Measurements from ENCODE around the gene BLVRA. TPM values are rescaled to one million over a fixed set of nuclear protein-coding genes. Genes with fewer than 3 reads are reported as not detected.
A peak's percentile ranks its signal among the peaks of the same experiment; 100 is the strongest.

The BLVRA gene
- polyA plus RNA-seq, 1 experiment, result 33.9 TPM

DNA sequence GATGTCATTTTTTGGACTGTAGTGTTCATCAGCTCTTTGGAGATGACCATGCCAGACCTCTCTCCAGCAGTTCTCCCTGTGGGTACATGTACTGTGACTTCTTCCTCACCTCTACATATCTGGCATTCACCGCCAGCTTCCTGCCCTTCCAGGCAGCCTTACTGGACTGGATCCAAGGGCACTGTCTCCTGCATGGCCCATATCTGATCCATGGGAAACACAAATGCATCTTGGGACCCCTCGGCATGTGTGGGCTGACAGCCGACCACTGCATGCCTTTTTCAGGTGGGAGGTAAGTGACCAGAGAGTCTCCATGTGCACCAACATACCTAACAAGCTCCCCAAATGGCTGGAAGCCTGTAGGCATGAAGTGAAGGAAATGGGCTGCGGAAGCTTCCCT lies 3.9 kb upstream of the BLVRA start:
- TF ChIP-seq CTCF (IDR thresholded peaks at IDR 0.05; ENCODE audit: insufficient read depth, low read depth, low read length), result no peak
- H3K4me3 ChIP-seq (ENCODE audit: low read depth, low read length), result no peak overlapping the region
- no peaks in the 10 kb centered on the region for H3K36me3 ChIP-seq (ENCODE audit: control insufficient read depth, insufficient read depth, low read length)
- ChIA-PET POLR2A (no interaction called here), CTCF (no interaction called here)
- H3K27me3 ChIP-seq (ENCODE audit: control insufficient read depth, insufficient read depth, low read length), result no peaks in the 10 kb centered on the region; the same call in 1 of the 2 replicates
- no peak for DNase-seq (ENCODE audit: low read depth)

- ChIA-PET POLR2A (no interaction called here), CTCF (interaction anchor here (0.6 to 1.4 kb wide), 3 partner anchors 12 to 174 kb away, joined by 3 to 8 read pairs (median 5); partner anchors contain the start of gene STK17A)
- no peaks in the 10 kb centered on the region; the same call in 1 of the 2 replicates for H3K27me3 ChIP-seq (ENCODE audit: control insufficient read depth, insufficient read depth, low read length)
- H3K4me3 ChIP-seq (ENCODE audit: low read depth, low read length), result no peak overlapping the region
- no peak for TF ChIP-seq CTCF (IDR thresholded peaks at IDR 0.05; ENCODE audit: insufficient read depth, low read depth, low read length)
- no peaks in the 10 kb centered on the region for H3K36me3 ChIP-seq (ENCODE audit: control insufficient read depth, insufficient read depth, low read length)
- DNase-seq (ENCODE audit: low read depth), result peak; percentile 31
Observed at GRCh38 chr7:43756368-43757072, 2.0 kb upstream of the BLVRA start.

DNA sequence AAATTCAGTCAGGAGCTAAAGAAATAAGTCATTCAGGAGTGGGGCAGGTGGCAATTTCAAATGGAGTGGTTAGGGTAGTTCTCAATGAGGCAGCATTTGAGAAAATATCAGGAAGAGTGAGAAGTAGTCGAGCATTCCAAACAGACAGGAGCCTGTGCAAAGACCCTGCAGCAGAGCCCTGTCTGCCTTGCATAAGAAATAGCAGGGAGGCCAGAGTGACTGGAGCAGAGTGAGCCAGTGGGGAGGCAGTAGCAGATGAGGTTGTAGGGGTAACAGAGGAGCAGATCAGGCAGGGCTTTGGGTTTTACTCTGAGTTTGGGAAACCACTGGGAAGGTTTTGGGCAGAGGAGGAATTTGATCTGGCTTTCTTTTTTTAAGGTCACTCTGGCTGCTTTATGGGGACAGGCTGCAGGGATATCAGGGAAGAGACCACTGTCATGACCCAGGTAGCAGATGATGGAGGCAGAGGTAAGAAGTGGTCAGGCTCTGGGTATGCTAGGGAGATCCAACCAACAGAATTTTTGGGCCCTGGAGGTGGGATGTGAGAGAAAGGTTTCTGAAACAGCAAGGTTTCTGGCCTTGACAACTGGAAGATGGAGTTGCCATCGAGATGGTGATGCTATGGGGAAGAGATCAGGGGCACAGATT lies 1.3 kb upstream of the BLVRA start:
- H3K36me3 ChIP-seq (ENCODE audit: control insufficient read depth, insufficient read depth, low read length), result no peaks in the 10 kb centered on the region
- no peak overlapping the region for H3K4me3 ChIP-seq (ENCODE audit: low read depth, low read length)
- CTCF ChIA-PET, result interaction anchor here (0.6 to 2.7 kb wide), 4 partner anchors 11 to 175 kb away, joined by 3 to 10 read pairs (median 6); partner anchors contain the start of gene STK17A
- no peak for DNase-seq (ENCODE audit: low read depth)
- TF ChIP-seq CTCF (IDR thresholded peaks at IDR 0.05; ENCODE audit: insufficient read depth, low read depth, low read length), result no peak
- POLR2A ChIA-PET, result no interaction called here
- no peaks in the 10 kb centered on the region; the same call in 1 of the 2 replicates for H3K27me3 ChIP-seq (ENCODE audit: control insufficient read depth, insufficient read depth, low read length)

DNA sequence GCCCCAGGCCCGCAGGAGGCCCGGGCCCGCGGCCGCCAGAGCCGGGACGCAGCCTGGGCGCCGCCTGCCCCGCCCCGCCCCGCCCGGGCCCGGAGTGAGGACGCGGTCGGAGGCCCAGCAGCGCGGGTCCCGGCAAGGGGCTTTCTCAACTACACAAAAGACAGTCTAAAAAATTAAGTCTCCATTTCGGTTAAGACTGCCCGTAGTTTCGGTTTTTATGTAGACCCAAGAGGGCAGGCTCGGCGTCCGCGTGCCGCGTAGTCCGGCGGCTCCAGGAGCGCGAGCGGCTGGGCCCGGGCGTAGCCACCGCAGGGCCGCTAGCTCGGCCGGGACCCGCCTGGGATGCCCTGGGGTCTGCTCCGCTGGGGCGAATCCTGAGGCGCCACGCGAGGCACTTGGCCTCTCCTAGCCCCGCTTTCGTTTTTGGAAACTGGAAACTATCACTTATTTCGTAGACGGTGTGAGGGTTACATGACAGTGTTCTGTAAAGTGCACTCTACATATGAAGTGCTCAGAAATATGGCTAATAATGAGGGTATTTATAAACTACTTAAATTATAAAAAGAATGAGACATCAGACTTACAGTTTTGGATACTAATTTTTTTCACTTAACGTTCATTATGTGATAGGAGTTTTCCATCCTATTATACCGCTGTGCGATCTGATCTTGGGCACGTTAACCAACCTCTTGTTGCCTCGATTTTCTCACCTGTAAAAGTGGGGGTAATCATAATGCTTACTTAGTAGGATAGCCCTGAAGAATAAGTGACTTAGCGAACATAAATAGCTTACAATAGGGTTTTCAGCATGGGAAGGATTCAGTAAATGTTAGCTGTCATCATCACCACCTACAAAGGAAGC lies 573 bp downstream of the BLVRA start:
- peak overlapping the region; percentile 73 for H3K4me3 ChIP-seq (ENCODE audit: low read depth, low read length)
- no peak for DNase-seq (ENCODE audit: low read depth)
- TF ChIP-seq CTCF (IDR thresholded peaks at IDR 0.05; ENCODE audit: insufficient read depth, low read depth, low read length), result no peak
- H3K36me3 ChIP-seq (ENCODE audit: control insufficient read depth, insufficient read depth, low read length), result no peaks in the 10 kb centered on the region
- ChIA-PET CTCF (interaction anchor here (0.8 to 2.7 kb wide), 2 partner anchors 10 to 80 kb away, joined by 3 to 10 read pairs; no protein-coding TSS in a partner anchor), POLR2A (interaction anchor here (0.7 kb wide), 1 partner anchor 329 kb away, joined by 7 read pairs; no protein-coding TSS in a partner anchor)
- no peaks in the 10 kb centered on the region for H3K27me3 ChIP-seq (ENCODE audit: control insufficient read depth, insufficient read depth, low read length)

GRCh38 chr7:43760861-43761260 lies 2.4 kb downstream of the BLVRA start:
- CTCF ChIA-PET, result no interaction called here
- POLR2A ChIA-PET, result no interaction called here
- H3K27me3 ChIP-seq (ENCODE audit: control insufficient read depth, insufficient read depth, low read length), result no peaks in the 10 kb centered on the region
- TF ChIP-seq CTCF (IDR thresholded peaks at IDR 0.05; ENCODE audit: insufficient read depth, low read depth, low read length), result no peak
- no peak overlapping the region for H3K4me3 ChIP-seq (ENCODE audit: low read depth, low read length)
- no peak for DNase-seq (ENCODE audit: low read depth)
- H3K36me3 ChIP-seq (ENCODE audit: control insufficient read depth, insufficient read depth, low read length), result no peaks in the 10 kb centered on the region
